Measurements from ENCODE around the gene LSM14B. TPM values are rescaled to one million over a fixed set of nuclear protein-coding genes. Genes with fewer than 3 reads are reported as not detected.

Gene LSM14B
- total and polyA plus RNA-seq, 4 donors = 16.4 to 41.7 (median 27.8) TPM

DNA sequence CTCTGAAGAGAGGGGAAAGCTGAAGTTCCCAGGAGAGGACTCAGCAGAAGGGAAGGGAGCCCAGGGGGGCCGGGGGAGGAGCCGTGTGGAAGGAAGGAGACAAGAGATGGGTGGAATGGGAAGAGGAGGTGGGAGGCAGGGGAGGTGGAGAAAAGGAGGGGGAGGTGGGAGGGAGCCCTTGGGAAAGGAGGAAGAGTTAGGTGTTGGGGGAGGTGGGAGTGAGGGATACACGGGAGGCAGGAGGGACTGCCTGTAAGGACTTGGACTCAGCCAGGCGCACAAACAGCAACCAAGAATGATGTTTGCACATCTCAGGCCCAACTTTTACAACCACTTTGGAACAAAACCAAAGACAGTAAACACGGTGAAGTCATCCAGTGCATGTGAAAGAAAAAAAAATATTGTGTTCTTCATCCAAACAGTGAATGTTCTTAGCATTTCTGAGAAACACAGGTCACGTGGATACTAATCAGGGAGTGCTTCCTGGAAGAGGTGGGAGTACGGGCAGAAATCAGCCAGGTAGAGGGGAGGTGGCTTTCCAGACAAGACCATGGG is 17.4 kb upstream of the LSM14B start:
- WGBS, 2 donors = 38 to 51% methylated on average over 7 of the region's 7 CpGs
- H3K4me1 ChIP-seq (ENCODE audit: control insufficient read depth in 5 of 5, insufficient read depth in 5 of 5, low read length in 5 of 5) = no peaks in the 10 kb centered on the region
- TF ChIP-seq, protein P1, sequence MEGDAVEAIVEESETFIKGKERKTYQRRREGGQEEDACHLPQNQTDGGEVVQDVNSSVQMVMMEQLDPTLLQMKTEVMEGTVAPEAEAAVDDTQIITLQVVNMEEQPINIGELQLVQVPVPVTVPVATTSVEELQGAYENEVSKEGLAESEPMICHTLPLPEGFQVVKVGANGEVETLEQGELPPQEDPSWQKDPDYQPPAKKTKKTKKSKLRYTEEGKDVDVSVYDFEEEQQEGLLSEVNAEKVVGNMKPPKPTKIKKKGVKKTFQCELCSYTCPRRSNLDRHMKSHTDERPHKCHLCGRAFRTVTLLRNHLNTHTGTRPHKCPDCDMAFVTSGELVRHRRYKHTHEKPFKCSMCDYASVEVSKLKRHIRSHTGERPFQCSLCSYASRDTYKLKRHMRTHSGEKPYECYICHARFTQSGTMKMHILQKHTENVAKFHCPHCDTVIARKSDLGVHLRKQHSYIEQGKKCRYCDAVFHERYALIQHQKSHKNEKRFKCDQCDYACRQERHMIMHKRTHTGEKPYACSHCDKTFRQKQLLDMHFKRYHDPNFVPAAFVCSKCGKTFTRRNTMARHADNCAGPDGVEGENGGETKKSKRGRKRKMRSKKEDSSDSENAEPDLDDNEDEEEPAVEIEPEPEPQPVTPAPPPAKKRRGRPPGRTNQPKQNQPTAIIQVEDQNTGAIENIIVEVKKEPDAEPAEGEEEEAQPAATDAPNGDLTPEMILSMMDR (IDR thresholded peaks at IDR 0.05; ENCODE audit: control extremely low read depth, extremely low read depth) = no peak
- no peak overlapping the region for H3K9ac ChIP-seq (ENCODE audit: insufficient read depth in 1 of 2, low read length in 2 of 2)
- DNase-seq (no peak), ATAC-seq (ENCODE audit: insufficient read depth, low FRiP score) (no peak)
- peaks cover 0 to 3% (median 0%) of the 10 kb centered on the region in 3 donors for H3K27me3 ChIP-seq (ENCODE audit: control insufficient read depth in 3 of 3, insufficient read depth in 3 of 3, low read length in 2 of 3)
- H3K4me3 ChIP-seq = no peak overlapping the region
- no peaks in the 10 kb centered on the region for H3K36me3 ChIP-seq (ENCODE audit: control insufficient read depth in 4 of 4, insufficient read depth in 4 of 4, low read length in 4 of 4)
- no peak overlapping the region for H3K27ac ChIP-seq (ENCODE audit: low read depth in 1 of 2, low read length in 1 of 2)
- peaks cover 0 to 66% (median 11%) of the 10 kb centered on the region in 4 donors for H3K9me3 ChIP-seq (ENCODE audit: control insufficient read depth in 4 of 4, insufficient read depth in 3 of 4, low read length in 3 of 4)

DNA sequence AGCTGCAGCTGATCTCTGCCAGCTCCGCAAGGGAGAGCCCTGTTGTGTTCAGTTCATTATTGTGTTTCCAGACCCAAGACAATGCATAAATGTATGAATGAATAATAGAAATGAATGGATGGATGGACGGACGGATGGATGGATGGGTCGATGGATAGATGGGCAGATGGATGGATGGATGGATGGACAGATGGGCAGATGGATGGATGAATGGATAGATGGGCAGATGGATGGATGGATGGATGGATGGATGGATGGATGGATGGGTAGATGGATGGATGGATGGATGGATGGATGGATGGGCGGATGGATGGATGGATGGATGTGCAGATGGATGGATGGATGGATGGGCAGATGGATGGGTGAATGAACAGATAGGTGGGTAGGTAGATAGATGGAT is 16.7 kb upstream of the LSM14B start:
- 95% methylated on average over 5 of the region's 5 CpGs for WGBS, 2 donors
- Histone ChIP-seq H3K27ac (ENCODE audit: low read depth in 1 of 2, low read length in 1 of 2) (no peak overlapping the region), H3K4me3 (no peak overlapping the region), H3K36me3 (ENCODE audit: control insufficient read depth in 4 of 4, insufficient read depth in 4 of 4, low read length in 4 of 4) (no peaks in the 10 kb centered on the region), H3K9ac (ENCODE audit: insufficient read depth in 1 of 2, low read length in 2 of 2) (no peak overlapping the region), H3K27me3 (ENCODE audit: control insufficient read depth in 3 of 3, insufficient read depth in 3 of 3, low read length in 2 of 3) (peaks cover 0 to 3% (median 0%) of the 10 kb centered on the region in 3 donors), H3K4me1 (ENCODE audit: control insufficient read depth in 5 of 5, insufficient read depth in 5 of 5, low read length in 5 of 5) (no peaks in the 10 kb centered on the region), H3K9me3 (ENCODE audit: control insufficient read depth in 4 of 4, insufficient read depth in 3 of 4, low read length in 3 of 4) (peaks cover 0 to 63% (median 13%) of the 10 kb centered on the region in 4 donors)
- no peak for DNase-seq
- ATAC-seq (ENCODE audit: insufficient read depth, low FRiP score) = no peak
- TF ChIP-seq, protein P1 (IDR thresholded peaks at IDR 0.05; ENCODE audit: control extremely low read depth, extremely low read depth) = no peak

DNA sequence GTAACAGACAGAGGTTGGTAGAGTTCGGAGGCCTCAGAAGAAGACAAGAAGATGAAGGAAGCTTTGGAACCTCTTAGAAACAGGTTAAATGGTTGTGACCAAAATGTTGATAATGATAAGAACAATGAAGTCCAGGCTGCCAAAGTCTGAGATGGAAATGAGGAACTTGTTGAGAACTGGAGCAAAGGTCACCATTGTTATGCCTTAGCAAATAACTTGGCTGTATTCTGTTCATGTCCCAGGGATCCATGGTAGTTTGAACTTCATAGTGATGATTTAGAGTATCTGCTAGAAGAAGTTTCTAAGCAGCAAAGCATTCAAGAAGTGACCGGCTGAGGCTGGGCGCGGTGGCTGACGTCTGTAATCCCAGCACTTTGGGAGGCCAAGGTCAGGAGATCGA is 11.1 kb upstream of the LSM14B start:
- WGBS, 2 donors = 97 to 98% methylated on average over 6 of the region's 6 CpGs
- ATAC-seq (ENCODE audit: insufficient read depth, low FRiP score) = no peak

More for the DNA sequence above, 11.1 kb upstream of the LSM14B start:
- TF ChIP-seq, protein P1 (IDR thresholded peaks at IDR 0.05; ENCODE audit: control extremely low read depth, extremely low read depth) = no peak
- Histone ChIP-seq H3K27ac (ENCODE audit: low read depth in 1 of 2, low read length in 1 of 2) (no peak overlapping the region), H3K36me3 (ENCODE audit: control insufficient read depth in 4 of 4, insufficient read depth in 4 of 4, low read length in 4 of 4) (no peaks in the 10 kb centered on the region), H3K9ac (ENCODE audit: insufficient read depth in 1 of 2, low read length in 2 of 2) (no peak overlapping the region), H3K4me1 (ENCODE audit: control insufficient read depth in 5 of 5, insufficient read depth in 5 of 5, low read length in 5 of 5) (no peaks in the 10 kb centered on the region), H3K9me3 (ENCODE audit: control insufficient read depth in 4 of 4, insufficient read depth in 3 of 4, low read length in 3 of 4) (peaks cover 0 to 45% (median 10%) of the 10 kb centered on the region in 4 donors), H3K4me3 (no peak overlapping the region), H3K27me3 (ENCODE audit: control insufficient read depth in 3 of 3, insufficient read depth in 3 of 3, low read length in 2 of 3) (peaks cover 0 to 2% (median 0%) of the 10 kb centered on the region in 3 donors)
- DNase-seq = no peak

Data from lung (tissue), 12 donors.